Uterus (tissue), 4 donors: ENCODE results near the gene CCDC50. TPM values are rescaled to one million over a fixed set of nuclear protein-coding genes. Genes with fewer than 3 reads are reported as not detected.

Experiments used
- DNase-seq, 2 donors: peaks; one replicate each; pipeline ENCODE4 v3.0.0-alpha.2; 2019 to 2020
- H3K27ac ChIP-seq, 2 donors: fragments of 200-600 bp; sonication (generic); 1 replicate in 1 of 2; 2 replicates in 1 of 2; pipeline ENCODE4 v1.5.1; 2016 to 2018
- H3K27me3 ChIP-seq, 2 donors: fragments of 200-600 bp; sonication (generic); one replicate each; pipeline ENCODE4 v1.5.1; 2018 to 2019; ENCODE audit warnings: control low read depth in 1 of 2
- H3K36me3 ChIP-seq, 2 donors: fragments of 200-600 bp; sonication (generic); one replicate each; pipeline ENCODE4 v1.5.1; 2019; ENCODE audit warnings: control low read depth in 1 of 2
- H3K4me1 ChIP-seq, 2 donors: fragments of 200-600 bp; sonication (generic); one replicate each; pipeline ENCODE4 v1.5.1; 2018 to 2019; ENCODE audit warnings: control low read depth in 1 of 2
- H3K4me3 ChIP-seq, 2 donors: fragments of 200-600 bp; sonication (generic); 1 replicate in 1 of 2; 2 replicates in 1 of 2; pipeline ENCODE4 v1.5.1; 2018 to 2019; ENCODE audit warnings: mild to moderate bottlenecking in 1 of 2
- H3K9me3 ChIP-seq, 2 donors: fragments of 200-600 bp; sonication (generic); one replicate each; pipeline ENCODE4 v1.5.1; 2019; ENCODE audit warnings: control low read depth in 1 of 2
- CTCF ChIP-seq, 4 experiments: fragments of 200-600 bp in 2 of 4; fragments of 450-650 bp in 2 of 4; sonication (generic) in 2 of 4; IDR thresholded peaks; one replicate each; pipeline ENCODE4 v1.5.1; 2016 to 2019; ENCODE audit warnings: antibody characterized with exemption in 4 of 4, mild to moderate bottlenecking in 2 of 4, moderate library complexity in 1 of 4
- POLR2A ChIP-seq, 2 donors: fragments of 450-650 bp; IDR thresholded peaks; one replicate each; pipeline ENCODE4 v1.6.1; 2016; ENCODE audit warnings: antibody characterized with exemption in 2 of 2, mild to moderate bottlenecking in 1 of 2, moderate library complexity in 1 of 2
- intact Hi-C: fragments of 100-400 bp; cut with DNase I; formaldehyde crosslinking; loops from one replicate; pipeline ENCODE4 v1.15.1; 2023; ENCODE audit warnings: low total_unique reads
- total RNA-seq, 4 donors: library from RNA; depleted of rRNA in 3 of 4; stranded (reverse); fragments of >200 nt in 3 of 4; gene quantifications; one replicate each; pipeline versions ENCODE4 v1.1.0 to v1.2.4, GENCODE V29; 2014 to 2023
- donor health status: DM: yes; HTN: yes; CAD: no.

CCDC50 gene
- total RNA-seq, 4 donors from 2014 or later = 68.4 to 342 (median 96.1) TPM

- Histone ChIP-seq H3K36me3 (no peaks in the 10 kb centered on the region), H3K27me3 (no peaks in the 10 kb centered on the region), H3K9me3 (no peaks in the 10 kb centered on the region), H3K4me1 (no peaks in the 10 kb centered on the region), H3K4me3 (no peak overlapping the region), H3K27ac (no peak overlapping the region)
- no peak for DNase-seq
- no peak for TF ChIP-seq POLR2A (IDR thresholded peaks at IDR 0.05)
- no peak for TF ChIP-seq CTCF (IDR thresholded peaks at IDR 0.05)
- intact Hi-C loops = no loop called here
Observed at GRCh38 chr3:191363221-191363620, 34.0 kb downstream of the CCDC50 start.

DNA sequence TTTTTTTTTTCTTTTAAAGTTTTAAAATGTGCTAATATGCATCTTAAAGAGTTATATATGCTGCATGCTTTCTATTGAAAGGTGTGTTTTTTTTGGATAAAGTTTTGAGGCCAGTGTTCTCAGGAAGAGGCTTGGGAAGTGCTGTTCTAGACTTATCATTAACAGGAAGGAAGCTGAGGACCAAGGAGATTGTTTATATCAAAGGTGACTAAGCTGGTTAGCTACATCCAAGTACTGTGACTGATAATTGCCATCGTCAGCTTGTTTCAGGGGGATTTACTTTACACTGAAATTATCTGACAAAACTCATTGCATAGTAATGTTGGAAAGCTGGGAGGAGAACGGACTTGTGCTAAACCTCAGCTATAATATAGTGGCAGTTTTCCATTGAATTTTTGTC, 37.5 kb downstream of the CCDC50 start:
- no peaks in the 10 kb centered on the region for H3K27me3 ChIP-seq
- intact Hi-C loops = no loop called here
- H3K4me3 ChIP-seq = no peak overlapping the region
- no peaks in the 10 kb centered on the region for H3K4me1 ChIP-seq
- TF ChIP-seq POLR2A (IDR thresholded peaks at IDR 0.05) = no peak
- no peak for TF ChIP-seq CTCF (IDR thresholded peaks at IDR 0.05)
- no peaks in the 10 kb centered on the region for H3K9me3 ChIP-seq
- no peak overlapping the region for H3K27ac ChIP-seq
- H3K36me3 ChIP-seq = no peaks in the 10 kb centered on the region
- no peak for DNase-seq

GRCh38 chr3:191368755-191369615, 39.8 kb downstream of the CCDC50 start:
- peak overlapping the region in 1 of 2 donors; percentile 39 for H3K27ac ChIP-seq
- no peaks in the 10 kb centered on the region for H3K4me1 ChIP-seq
- no peak for TF ChIP-seq POLR2A (IDR thresholded peaks at IDR 0.05)
- no peak overlapping the region for H3K4me3 ChIP-seq
- H3K27me3 ChIP-seq = no peaks in the 10 kb centered on the region
- no peaks in the 10 kb centered on the region for H3K9me3 ChIP-seq
- no peak for DNase-seq
- H3K36me3 ChIP-seq = no peaks in the 10 kb centered on the region
- intact Hi-C loops = no loop called here

GRCh38 chr3:191369616-191370010, 40.4 kb downstream of the CCDC50 start:
- Histone ChIP-seq H3K36me3 (no peaks in the 10 kb centered on the region), H3K27ac (peak overlapping the region in 1 of 2 donors; percentile 39), H3K27me3 (no peaks in the 10 kb centered on the region), H3K4me3 (no peak overlapping the region), H3K9me3 (no peaks in the 10 kb centered on the region), H3K4me1 (no peaks in the 10 kb centered on the region)
- no peak for DNase-seq
- TF ChIP-seq POLR2A (IDR thresholded peaks at IDR 0.05) (no peak), CTCF (IDR thresholded peaks at IDR 0.05) (no peak)
- intact Hi-C loops = no loop called here

- Histone ChIP-seq H3K9me3 (no peaks in the 10 kb centered on the region), H3K36me3 (no peaks in the 10 kb centered on the region), H3K4me1 (no peaks in the 10 kb centered on the region), H3K4me3 (no peak overlapping the region), H3K27ac (no peak overlapping the region), H3K27me3 (no peaks in the 10 kb centered on the region)
- intact Hi-C loops = no loop called here
- TF ChIP-seq CTCF (IDR thresholded peaks at IDR 0.05) (no peak), POLR2A (IDR thresholded peaks at IDR 0.05) (no peak)
- DNase-seq = no peak
Observed at GRCh38 chr3:191372122-191372521, 42.9 kb downstream of the CCDC50 start.
